ENCODE data around the gene ZNF358. TPM values are rescaled to one million over a fixed set of nuclear protein-coding genes. Genes with fewer than 3 reads are reported as not detected.

The ZNF358 gene
- total and polyA plus RNA-seq, 2 of the 13 experiments (the other 11 are each of a cell fraction or from before 2014, with no cell fraction given), result 9.1 to 37.0 TPM

GRCh38 chr19:7562646-7563393 lies 46.9 kb downstream of the ZNF358 start (continued):
- TF ChIP-seq ZNF615 (CRISPR knock-in tag; IDR thresholded peaks at IDR 0.05; ENCODE audit: borderline replicate concordance) (peak; percentile 95; the same call in 1 of the 2 replicates), ZNF343 (CRISPR knock-in tag; IDR thresholded peaks at IDR 0.05) (peak; percentile 87; the same call in 1 of the 2 replicates), CENPT (CRISPR knock-in tag; IDR thresholded peaks at IDR 0.05; ENCODE audit: low read depth) (0 out of 2 replicates have a peak, but pooled peaks have one; percentile 43), CBFB (CRISPR knock-in tag; IDR thresholded peaks at IDR 0.05) (peak; percentile 74; the same call in 1 of the 2 replicates), MXD1 (CRISPR knock-in tag; IDR thresholded peaks at IDR 0.05) (peak; percentile 90), ZBTB1 (CRISPR knock-in tag; IDR thresholded peaks at IDR 0.05; ENCODE audit: borderline replicate concordance) (peak; percentile 98), ZNF672 (CRISPR knock-in tag; IDR thresholded peaks at IDR 0.05) (no peak), ZFP36L2 (CRISPR knock-in tag; IDR thresholded peaks at IDR 0.05) (peak; percentile 99), RXRB (CRISPR knock-in tag; IDR thresholded peaks at IDR 0.05; ENCODE audit: borderline replicate concordance) (peak; percentile 81), JUNB (CRISPR knock-in tag; IDR thresholded peaks at IDR 0.05; ENCODE audit: borderline replicate concordance) (peak; percentile 84; the same call in 1 of the 2 replicates), ZNF629 (CRISPR knock-in tag; conservative IDR thresholded peaks at IDR 0.05) (peak; percentile 65), SNAPC5 (CRISPR knock-in tag; IDR thresholded peaks at IDR 0.05; ENCODE audit: borderline replicate concordance) (peak; percentile 93), ATF1 (CRISPR knock-in tag; IDR thresholded peaks at IDR 0.05) (no peak), HIVEP1 (CRISPR knock-in tag; IDR thresholded peaks at IDR 0.05) (0 out of 2 replicates have a peak, but pooled peaks have one; percentile 38), BATF2 (CRISPR knock-in tag; IDR thresholded peaks at IDR 0.05) (peak; percentile 93), MAFG (CRISPR knock-in tag; IDR thresholded peaks at IDR 0.05) (no peak), BHLHE40 (IDR thresholded peaks at IDR 0.05; ENCODE audit: low read length) (no peak), E2F5 (CRISPR knock-in tag; conservative IDR thresholded peaks at IDR 0.05) (peak; percentile 96), ZNF549 (CRISPR knock-in tag; IDR thresholded peaks at IDR 0.05) (0 out of 2 replicates have a peak, but pooled peaks have one; percentile 38), DNMT1 (CRISPR knock-in tag; IDR thresholded peaks at IDR 0.05) (no peak), ZMYM3 (CRISPR knock-in tag; IDR thresholded peaks at IDR 0.05) (no peak), REL (CRISPR knock-in tag; conservative IDR thresholded peaks at IDR 0.05) (peak; percentile 89; the same call in 1 of the 2 replicates)

All from HepG2 (cell line).